Gastrocnemius medialis (tissue), 4 donors: ENCODE data around the gene RCAN2. TPM values are rescaled to one million over a fixed set of nuclear protein-coding genes. Genes with fewer than 3 reads are reported as not detected.

Experiments
- ATAC-seq, 2 donors: fragments of 150-250 bp; one replicate each; pipeline ENCODE4 v1.9.1; 2016
- DNase-seq, 2 donors: peaks; one replicate each; pipeline ENCODE4 v3.0.0-alpha.2; 2019
- H3K27ac ChIP-seq, 4 donors: fragments of 200-600 bp; sonication (generic); 1 replicate in 1 of 4; 2 replicates in 3 of 4; pipeline ENCODE4 v1.5.1; 2016 to 2018; ENCODE audit warnings: mild to moderate bottlenecking in 2 of 4, moderate library complexity in 1 of 4
- H3K27me3 ChIP-seq, 3 donors: fragments of 200-600 bp; sonication (generic) in 2 of 3; 1 replicate in 1 of 3; 2 replicates in 2 of 3; pipeline versions ENCODE4 v1.5.1 to v1.6.0; 2016 to 2019; ENCODE audit warnings: mild to moderate bottlenecking in 1 of 3, moderate library complexity in 1 of 3
- H3K36me3 ChIP-seq, 2 donors: fragments of 200-600 bp; sonication (generic) in 1 of 2; one replicate each; pipeline ENCODE4 v1.5.1; 2017 to 2018
- H3K4me1 ChIP-seq, 2 donors: fragments of 200-600 bp; sonication (generic) in 1 of 2; one replicate each; pipeline ENCODE4 v1.5.1; 2016 to 2017; ENCODE audit warnings: mild to moderate bottlenecking in 2 of 2
- H3K4me3 ChIP-seq, 4 donors: fragments of 200-600 bp; sonication (generic) in 3 of 4; 1 replicate in 1 of 4; 2 replicates in 3 of 4; pipeline ENCODE4 v1.5.1; 2016 to 2019; ENCODE audit warnings: mild to moderate bottlenecking in 2 of 4
- H3K9me3 ChIP-seq, 3 donors: fragments of 200-600 bp; sonication (generic) in 2 of 3; 1 replicate in 1 of 3; 2 replicates in 2 of 3; pipeline ENCODE4 v1.5.1; 2016 to 2019
- POLR2A ChIP-seq, 2 donors: fragments of 450-650 bp; IDR thresholded peaks; one replicate each; pipeline ENCODE4 v1.6.1; 2017; ENCODE audit warnings: antibody characterized with exemption in 2 of 2, mild to moderate bottlenecking in 2 of 2, moderate library complexity in 2 of 2
- in situ Hi-C, 4 donors: fragments of 200-750 bp; cut with MboI; loops; one replicate each; pipeline versions ENCODE4 v1.15.0 to v1.8.0; 2017; ENCODE audit warnings: low sequenced_read_pairs in 4 of 4
- intact Hi-C: fragments of 100-400 bp; cut with DNase I; formaldehyde crosslinking; loops from one replicate; pipeline ENCODE4 v1.15.1; 2023; ENCODE audit warnings: low total_unique reads
- total RNA-seq, 4 donors: library from RNA; depleted of rRNA; stranded (reverse); fragments of >200 nt; gene quantifications; one replicate each; pipeline versions ENCODE4 v1.1.0 to v1.2.3, GENCODE V29; 2016
- TF ChIP-seq, protein P1 (sequence below), 5 experiments: fragments of 450-650 bp in 3 of 5; fragments of 200-600 bp in 2 of 5; sonication (generic) in 2 of 5; IDR thresholded peaks in 4 of 5; conservative IDR thresholded peaks in 1 of 5; 1 replicate in 4 of 5; 2 replicates in 1 of 5; pipeline ENCODE4 v1.5.1; 2016 to 2019; ENCODE audit warnings: antibody characterized with exemption in 5 of 5, mild to moderate bottlenecking in 3 of 5, moderate library complexity in 3 of 5

The RCAN2 gene
- total RNA-seq, 4 donors from 2014 or later, result 26.2 to 88.8 (median 43.2) TPM

GRCh38 chr6:46517202-46517601 is 26.0 kb upstream of the RCAN2 start:
- ATAC-seq (no peak), DNase-seq (no peak)
- TF ChIP-seq POLR2A (IDR thresholded peaks at IDR 0.05), result no peak
- TF ChIP-seq, protein P1, sequence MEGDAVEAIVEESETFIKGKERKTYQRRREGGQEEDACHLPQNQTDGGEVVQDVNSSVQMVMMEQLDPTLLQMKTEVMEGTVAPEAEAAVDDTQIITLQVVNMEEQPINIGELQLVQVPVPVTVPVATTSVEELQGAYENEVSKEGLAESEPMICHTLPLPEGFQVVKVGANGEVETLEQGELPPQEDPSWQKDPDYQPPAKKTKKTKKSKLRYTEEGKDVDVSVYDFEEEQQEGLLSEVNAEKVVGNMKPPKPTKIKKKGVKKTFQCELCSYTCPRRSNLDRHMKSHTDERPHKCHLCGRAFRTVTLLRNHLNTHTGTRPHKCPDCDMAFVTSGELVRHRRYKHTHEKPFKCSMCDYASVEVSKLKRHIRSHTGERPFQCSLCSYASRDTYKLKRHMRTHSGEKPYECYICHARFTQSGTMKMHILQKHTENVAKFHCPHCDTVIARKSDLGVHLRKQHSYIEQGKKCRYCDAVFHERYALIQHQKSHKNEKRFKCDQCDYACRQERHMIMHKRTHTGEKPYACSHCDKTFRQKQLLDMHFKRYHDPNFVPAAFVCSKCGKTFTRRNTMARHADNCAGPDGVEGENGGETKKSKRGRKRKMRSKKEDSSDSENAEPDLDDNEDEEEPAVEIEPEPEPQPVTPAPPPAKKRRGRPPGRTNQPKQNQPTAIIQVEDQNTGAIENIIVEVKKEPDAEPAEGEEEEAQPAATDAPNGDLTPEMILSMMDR (IDR thresholded peaks at IDR 0.05 in 4 of 5, conservative IDR thresholded peaks at IDR 0.05 in 1 of 5), result no peak
- no peaks in the 10 kb centered on the region for H3K27me3 ChIP-seq
- H3K4me1 ChIP-seq, result peaks cover 11 to 19% of the 10 kb centered on the region in 2 donors
- intact Hi-C loops (no loop called here), in situ Hi-C loops (no loop called here)
- no peak overlapping the region for H3K27ac ChIP-seq
- H3K9me3 ChIP-seq, result no peaks in the 10 kb centered on the region
- H3K36me3 ChIP-seq, result no peaks in the 10 kb centered on the region
- no peak overlapping the region for H3K4me3 ChIP-seq

- intact Hi-C loops, result no loop called here
- no peaks in the 10 kb centered on the region for H3K9me3 ChIP-seq
- H3K27ac ChIP-seq, result peak overlapping the region in 2 of 4 donors; percentile 2 to 54
- no peaks in the 10 kb centered on the region for H3K36me3 ChIP-seq
- no peak for ATAC-seq
- no peak for DNase-seq
- H3K4me1 ChIP-seq, result peaks cover 35 to 55% of the 10 kb centered on the region in 2 donors
- H3K27me3 ChIP-seq, result no peaks in the 10 kb centered on the region
- no peak overlapping the region for H3K4me3 ChIP-seq
- TF ChIP-seq, protein P1 (IDR thresholded peaks at IDR 0.05 in 4 of 5, conservative IDR thresholded peaks at IDR 0.05 in 1 of 5), result no peak
- TF ChIP-seq POLR2A (IDR thresholded peaks at IDR 0.05), result no peak
- in situ Hi-C loops, result no loop called here
These were observed 22.3 kb upstream of the RCAN2 start for GRCh38 chr6:46513533-46513932.

DNA sequence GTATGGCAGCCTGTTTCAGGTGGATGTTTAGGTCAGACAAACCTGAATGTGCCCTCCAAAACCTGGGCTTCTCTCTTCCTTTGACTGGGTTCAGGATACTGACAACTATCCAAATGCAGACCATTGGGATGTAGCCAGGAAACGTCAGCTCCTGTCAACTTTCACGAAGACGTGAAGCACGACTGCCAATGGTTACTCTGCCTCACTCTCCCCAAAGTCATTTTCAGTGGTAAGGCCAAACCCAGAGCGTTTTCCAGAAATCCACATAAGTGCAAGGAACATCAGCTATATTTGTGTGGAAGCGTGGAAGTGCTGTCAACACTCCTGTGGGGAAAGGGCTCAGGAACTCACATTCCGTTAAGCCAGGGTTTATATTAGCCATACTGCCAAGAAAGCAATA is 20.1 kb upstream of the RCAN2 start:
- H3K27me3 ChIP-seq, result no peaks in the 10 kb centered on the region
- H3K36me3 ChIP-seq, result no peaks in the 10 kb centered on the region
- intact Hi-C loops (no loop called here), in situ Hi-C loops (no loop called here)
- DNase-seq, result no peak
- ATAC-seq, result no peak
- peak overlapping the region; percentile 55 to 84 (median 74) for H3K27ac ChIP-seq
- TF ChIP-seq POLR2A (IDR thresholded peaks at IDR 0.05), result no peak
- H3K4me1 ChIP-seq, result peaks cover 44 to 75% of the 10 kb centered on the region in 2 donors
- no peaks in the 10 kb centered on the region for H3K9me3 ChIP-seq
- H3K4me3 ChIP-seq, result no peak overlapping the region

GRCh38 chr6:46510651-46511050 is 19.4 kb upstream of the RCAN2 start:
- intact Hi-C loops (no loop called here), in situ Hi-C loops (no loop called here)
- Histone ChIP-seq H3K27me3 (no peaks in the 10 kb centered on the region), H3K9me3 (no peaks in the 10 kb centered on the region), H3K27ac (peak overlapping the region; percentile 55 to 84 (median 74)), H3K36me3 (no peaks in the 10 kb centered on the region), H3K4me3 (no peak overlapping the region), H3K4me1 (peaks cover 45 to 81% of the 10 kb centered on the region in 2 donors)
- TF ChIP-seq POLR2A (IDR thresholded peaks at IDR 0.05), result no peak
- TF ChIP-seq, protein P1 (IDR thresholded peaks at IDR 0.05 in 4 of 5, conservative IDR thresholded peaks at IDR 0.05 in 1 of 5), result no peak
- no peak for DNase-seq
- ATAC-seq, result peak in 1 of 2 donors; percentile 35

- intact Hi-C loops, result no loop called here
- TF ChIP-seq, protein P1 (IDR thresholded peaks at IDR 0.05 in 4 of 5, conservative IDR thresholded peaks at IDR 0.05 in 1 of 5), result no peak
- TF ChIP-seq POLR2A (IDR thresholded peaks at IDR 0.05), result no peak
- Histone ChIP-seq H3K9me3 (no peaks in the 10 kb centered on the region), H3K27me3 (no peaks in the 10 kb centered on the region), H3K4me1 (peaks cover 45 to 85% of the 10 kb centered on the region in 2 donors), H3K36me3 (no peaks in the 10 kb centered on the region), H3K4me3 (no peak overlapping the region), H3K27ac (peak overlapping the region; percentile 55 to 84 (median 74))
- ATAC-seq, result no peak
- in situ Hi-C loops, result no loop called here
- DNase-seq, result no peak
These were observed 18.8 kb upstream of the RCAN2 start for GRCh38 chr6:46509981-46510510.
